NOMO-1 treated with dmso at 0.1 percent for 144 hours (cell line): ENCODE measurements around the gene SLC19A1.

ENCODE experiments used
- DNase-seq: peaks from one replicate; lab custom pipeline; 2025; ENCODE audit not compliant: unreplicated experiment; lab: John Stamatoyannopoulos, UW

Gene SLC19A1

GRCh38 chr21:45517249-45518065 is 24.8 kb downstream of the SLC19A1 start:
- DNase-seq = peak; percentile 2

GRCh38 chr21:45516671-45517151 is 25.5 kb downstream of the SLC19A1 start:
- no peak for DNase-seq

GRCh38 chr21:45516071-45516670 is 26.1 kb downstream of the SLC19A1 start:
- DNase-seq = no peak

GRCh38 chr21:45515241-45516061 is 26.8 kb downstream of the SLC19A1 start:
- no peak for DNase-seq

- DNase-seq = no peak
These were observed 27.8 kb downstream of the SLC19A1 start for GRCh38 chr21:45514311-45515021.

GRCh38 chr21:45513741-45514310 is 28.4 kb downstream of the SLC19A1 start:
- no peak for DNase-seq

- no peak for DNase-seq
These were observed 29.1 kb downstream of the SLC19A1 start for GRCh38 chr21:45513003-45513717.

GRCh38 chr21:45512626-45513002 is 29.6 kb downstream of the SLC19A1 start:
- no peak for DNase-seq

- no peak for DNase-seq
These were observed 30.4 kb downstream of the SLC19A1 start for GRCh38 chr21:45511661-45512431.

- no peak for DNase-seq
These were observed 31.2 kb downstream of the SLC19A1 start for GRCh38 chr21:45511007-45511406.

GRCh38 chr21:45510466-45510955 is 31.7 kb downstream of the SLC19A1 start:
- DNase-seq = no peak

GRCh38 chr21:45509566-45510465 is 32.4 kb downstream of the SLC19A1 start:
- no peak for DNase-seq

- DNase-seq = no peak
These were observed 33.4 kb downstream of the SLC19A1 start for GRCh38 chr21:45508607-45509565.

- DNase-seq = no peak
These were observed 34.2 kb downstream of the SLC19A1 start for GRCh38 chr21:45507888-45508508.

GRCh38 chr21:45507523-45507875 is 34.7 kb downstream of the SLC19A1 start:
- no peak for DNase-seq

GRCh38 chr21:45506836-45507522 is 35.3 kb downstream of the SLC19A1 start:
- no peak for DNase-seq
